Esophagus squamous epithelium (tissue), 4 donors: Measurements from ENCODE around the gene SUN5.

ENCODE experiments used
- CTCF ChIP-seq, 6 experiments: fragments of 450-650 bp in 4 of 6; fragments of 200-600 bp in 2 of 6; sonication (generic) in 2 of 6; IDR thresholded peaks; one replicate each; pipeline ENCODE4 v1.5.1; 2016 to 2019; ENCODE audit warnings: antibody characterized with exemption in 6 of 6, mild to moderate bottlenecking in 4 of 6, moderate library complexity in 4 of 6
- POLR2A ChIP-seq, 4 donors: fragments of 450-650 bp; IDR thresholded peaks; one replicate each; pipeline ENCODE4 v1.6.1; 2017; ENCODE audit warnings: antibody characterized with exemption in 4 of 4, mild to moderate bottlenecking in 4 of 4, moderate library complexity in 3 of 4

- TF ChIP-seq CTCF (IDR thresholded peaks at IDR 0.05) (no peak), POLR2A (IDR thresholded peaks at IDR 0.05) (no peak)
These were observed 19.4 kb downstream of the SUN5 start for GRCh38 chr20:32984631-32985354.
